ENCODE data around the gene PFDN1. TPM values are rescaled to one million over a fixed set of nuclear protein-coding genes. Genes with fewer than 3 reads are reported as not detected.
A peak's percentile ranks its signal among the peaks of the same experiment; 100 is the strongest.

Gene PFDN1
- total RNA-seq, 1 experiment from 2014 or later: 91.9 TPM

DNA sequence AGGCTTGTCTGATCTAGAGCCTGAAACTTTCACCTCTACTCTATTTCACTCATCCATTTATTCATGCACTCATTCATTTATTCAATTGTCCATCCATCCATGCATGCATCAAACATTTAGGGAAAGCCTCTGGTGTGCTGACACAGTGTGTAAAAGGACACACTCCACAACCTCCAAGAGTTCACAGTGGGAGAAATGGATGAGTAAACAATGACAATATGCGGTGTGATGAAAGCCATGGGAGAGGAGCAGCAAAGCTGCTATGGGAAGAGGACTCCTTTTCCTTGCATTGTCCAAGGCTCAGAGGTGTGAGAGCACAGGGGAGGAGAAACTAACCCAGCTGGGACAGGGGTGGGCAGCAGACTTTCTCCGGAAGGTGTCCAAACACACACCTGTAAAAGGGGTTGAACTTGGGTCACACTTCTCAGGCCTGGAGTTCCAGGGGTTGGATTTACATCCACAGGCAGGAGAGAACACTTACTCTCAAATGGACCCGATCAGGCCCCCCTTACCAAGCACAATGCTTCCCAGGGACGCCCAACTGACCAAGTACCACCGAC, 21.2 kb upstream of the PFDN1 start:
- no peaks in the 10 kb centered on the region for H4K20me1 ChIP-seq (ENCODE audit: low read length)
- ATAC-seq (peak; percentile 18), DNase-seq (peak; percentile 54)
- no TSS peak for BruUV-seq (replicated peaks)
- H3F3A ChIP-seq (ENCODE audit: low read length, unreplicated experiment): no peaks in the 10 kb centered on the region
- peak overlapping the region; percentile 98 for H3K27ac ChIP-seq (ENCODE audit: low read length)
- TF ChIP-seq, protein P1, sequence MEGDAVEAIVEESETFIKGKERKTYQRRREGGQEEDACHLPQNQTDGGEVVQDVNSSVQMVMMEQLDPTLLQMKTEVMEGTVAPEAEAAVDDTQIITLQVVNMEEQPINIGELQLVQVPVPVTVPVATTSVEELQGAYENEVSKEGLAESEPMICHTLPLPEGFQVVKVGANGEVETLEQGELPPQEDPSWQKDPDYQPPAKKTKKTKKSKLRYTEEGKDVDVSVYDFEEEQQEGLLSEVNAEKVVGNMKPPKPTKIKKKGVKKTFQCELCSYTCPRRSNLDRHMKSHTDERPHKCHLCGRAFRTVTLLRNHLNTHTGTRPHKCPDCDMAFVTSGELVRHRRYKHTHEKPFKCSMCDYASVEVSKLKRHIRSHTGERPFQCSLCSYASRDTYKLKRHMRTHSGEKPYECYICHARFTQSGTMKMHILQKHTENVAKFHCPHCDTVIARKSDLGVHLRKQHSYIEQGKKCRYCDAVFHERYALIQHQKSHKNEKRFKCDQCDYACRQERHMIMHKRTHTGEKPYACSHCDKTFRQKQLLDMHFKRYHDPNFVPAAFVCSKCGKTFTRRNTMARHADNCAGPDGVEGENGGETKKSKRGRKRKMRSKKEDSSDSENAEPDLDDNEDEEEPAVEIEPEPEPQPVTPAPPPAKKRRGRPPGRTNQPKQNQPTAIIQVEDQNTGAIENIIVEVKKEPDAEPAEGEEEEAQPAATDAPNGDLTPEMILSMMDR (conservative IDR thresholded peaks at IDR 0.05; ENCODE audit: low read depth, low read length): no peak
- no peak for TF ChIP-seq EZH2phosphoT487 (IDR thresholded peaks at IDR 0.05; ENCODE audit: borderline replicate concordance, low read length)
- no peak for TF ChIP-seq EZH2 (IDR thresholded peaks at IDR 0.05; ENCODE audit: low read length, unreplicated experiment)
- H2AFZ ChIP-seq (ENCODE audit: low read length): peak overlapping the region; percentile 4; the same call in 1 of the 2 replicates
- no peaks in the 10 kb centered on the region for H3K79me2 ChIP-seq (ENCODE audit: low read length)
- CTCF ChIA-PET: interaction anchor here (2.3 kb wide), 1 partner anchor 22 kb away, joined by 10 read pairs; the partner anchor contains the start of gene HBEGF
- H3K4me2 ChIP-seq (ENCODE audit: low read length): peak overlapping the region; percentile 73
- intact Hi-C loops (cut with micrococcal nuclease): no loop called here
- H3K4me3 ChIP-seq (ENCODE audit: low read length): no peak overlapping the region
- no peaks in the 10 kb centered on the region for H3K27me3 ChIP-seq (ENCODE audit: low read length)
- peaks cover 45% of the 10 kb centered on the region for H3K4me1 ChIP-seq (ENCODE audit: insufficient read depth, low read length)
- H3K9me3 ChIP-seq (ENCODE audit: low read length): no peaks in the 10 kb centered on the region
- POLR2A ChIA-PET (ENCODE audit: unreplicated experiment): interaction anchor here (1.9 kb wide), 1 partner anchor 63 kb away, joined by 16 read pairs; no protein-coding TSS in a partner anchor
- no peaks in the 10 kb centered on the region for H3K36me3 ChIP-seq (ENCODE audit: low read depth, low read length)
- peak overlapping the region; percentile 81 for H3K9ac ChIP-seq (ENCODE audit: low read length)
- no peaks in the 10 kb centered on the region for H3K9me2 ChIP-seq (replicated peaks; ENCODE audit: low read length)

DNA sequence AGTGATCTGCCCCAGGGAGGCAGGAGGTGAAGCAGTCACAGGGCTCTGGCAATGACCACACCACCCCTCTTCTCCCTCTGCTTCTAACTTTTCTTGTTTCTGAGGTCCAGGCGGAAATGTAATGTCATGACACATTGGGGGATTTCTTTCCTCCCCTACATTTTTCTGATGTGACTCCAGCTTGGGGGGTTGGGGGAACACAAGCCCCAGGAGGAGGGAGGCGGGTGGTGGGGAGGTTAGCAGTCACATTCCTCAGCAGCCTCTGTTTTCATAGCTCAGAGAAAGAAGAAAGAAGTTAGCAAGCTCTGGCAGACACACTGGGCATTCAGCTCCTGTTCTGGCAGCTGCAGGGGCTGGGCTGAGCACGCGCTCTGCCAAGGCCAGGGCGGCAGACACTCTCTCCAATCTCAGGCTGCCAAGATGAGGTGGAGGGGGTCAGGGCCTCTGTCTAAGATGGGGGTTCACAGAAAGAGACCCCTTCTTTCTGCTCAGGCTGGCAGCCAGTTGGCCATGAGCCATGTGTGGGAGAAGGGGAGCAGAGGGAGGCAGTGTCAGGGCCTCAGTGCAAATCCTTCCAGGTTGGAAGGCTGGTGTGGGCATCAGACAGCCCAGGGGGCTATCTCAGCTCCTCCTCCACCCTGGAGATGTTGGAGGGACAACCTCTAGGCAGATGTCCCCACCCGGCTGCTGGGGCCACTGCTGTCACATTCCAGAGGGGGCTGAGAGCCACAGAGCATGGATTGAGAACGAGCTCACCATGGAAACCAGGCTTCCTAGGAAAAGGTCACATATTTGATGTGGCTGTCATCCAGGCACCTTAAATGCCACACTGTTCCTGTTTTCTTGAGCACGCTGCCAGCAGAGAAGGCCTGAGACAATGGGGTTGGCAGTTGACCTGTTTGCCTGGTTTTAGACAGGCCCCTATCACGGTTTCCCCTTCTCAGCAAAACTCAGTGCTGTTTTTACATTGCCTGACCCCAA, 20.1 kb upstream of the PFDN1 start:
- peak; percentile 76 for ATAC-seq
- CTCF ChIA-PET: interaction anchor here (0.9 to 2.3 kb wide), 3 partner anchors 23 to 79 kb away, joined by 3 to 10 read pairs (median 9); partner anchors contain the start of gene HBEGF
- Histone ChIP-seq H4K20me1 (ENCODE audit: low read length) (no peaks in the 10 kb centered on the region), H3K27ac (ENCODE audit: low read length) (peak overlapping the region; percentile 98), H3K79me2 (ENCODE audit: low read length) (no peaks in the 10 kb centered on the region), H2AFZ (ENCODE audit: low read length) (peak overlapping the region; percentile 46), H3F3A (ENCODE audit: low read length, unreplicated experiment) (no peaks in the 10 kb centered on the region), H3K27me3 (ENCODE audit: low read length) (no peaks in the 10 kb centered on the region), H3K4me1 (ENCODE audit: insufficient read depth, low read length) (peaks cover 54% of the 10 kb centered on the region), H3K4me3 (ENCODE audit: low read length) (peak overlapping the region; percentile 22; the same call in 1 of the 2 replicates), H3K9me2 (replicated peaks; ENCODE audit: low read length) (no peaks in the 10 kb centered on the region), H3K9ac (ENCODE audit: low read length) (peak overlapping the region; percentile 81), H3K36me3 (ENCODE audit: low read depth, low read length) (no peaks in the 10 kb centered on the region), H3K9me3 (ENCODE audit: low read length) (no peaks in the 10 kb centered on the region), H3K4me2 (ENCODE audit: low read length) (peak overlapping the region; percentile 73)
- POLR2A ChIA-PET (ENCODE audit: unreplicated experiment): interaction anchor here (0.6 to 2.0 kb wide), 8 partner anchors 11 to 65 kb away, joined by 3 to 16 read pairs (median 5); partner anchors contain the start of gene HBEGF
- intact Hi-C loops (cut with micrococcal nuclease): loop anchor here (1.0 kb wide), 1 partner anchor 22 kb away; no protein-coding TSS in a partner anchor
- peak; percentile 93 for DNase-seq
- TF ChIP-seq, protein P1 (conservative IDR thresholded peaks at IDR 0.05; ENCODE audit: low read depth, low read length): no peak
- TF ChIP-seq EZH2phosphoT487 (IDR thresholded peaks at IDR 0.05; ENCODE audit: borderline replicate concordance, low read length): no peak
- no peak for TF ChIP-seq EZH2 (IDR thresholded peaks at IDR 0.05; ENCODE audit: low read length, unreplicated experiment)
- TSS peak; percentile 81 for BruUV-seq (replicated peaks)
